Cardiac muscle cell (in vitro differentiated cells and primary cell): ENCODE measurements around the gene ZNF821. TPM values are rescaled to one million over a fixed set of nuclear protein-coding genes. Genes with fewer than 3 reads are reported as not detected.
A peak's percentile ranks its signal among the peaks of the same experiment; 100 is the strongest.

Experiments
- DNase-seq, 2 donors: peaks; one replicate each; pipeline versions ENCODE4 v3.0.0 to v3.0.0-alpha.2; 2010 to 2017; ENCODE audit warnings: low read depth in 1 of 2, low spot score in 1 of 2
- H3K27ac ChIP-seq: fragments of 200-600 bp; sonication (generic); 2 replicates; pipeline ENCODE4 v1.5.1; 2016
- H3K27me3 ChIP-seq: fragments of 200-600 bp; sonication (generic); 2 replicates; pipeline ENCODE4 v1.6.0; 2016; ENCODE audit warnings: control low read depth
- H3K36me3 ChIP-seq: fragments of 200-600 bp; sonication (generic); 2 replicates; pipeline ENCODE4 v1.5.1; 2016; ENCODE audit warnings: control low read depth
- H3K4me1 ChIP-seq: fragments of 200-600 bp; sonication (generic); 2 replicates; pipeline ENCODE4 v1.8.1; 2017; ENCODE audit warnings: low read depth, mild to moderate bottlenecking, mixed run types
- H3K4me3 ChIP-seq: fragments of 200-600 bp; sonication (generic); 2 replicates; pipeline ENCODE4 v1.5.1; 2016; ENCODE audit warnings: mild to moderate bottlenecking
- H3K9me3 ChIP-seq: fragments of 200-600 bp; sonication (generic); 2 replicates; pipeline ENCODE4 v1.5.1; 2017; ENCODE audit warnings: low read depth, mild to moderate bottlenecking, control low read depth
- CTCF ChIP-seq: IDR thresholded peaks from 2 replicates; pipeline ENCODE4 v1.5.1; 2012; ENCODE audit warnings: low read depth, mild to moderate bottlenecking, low read length
- polyA plus RNA-seq: library from polyadenylated mRNA; unstranded; fragments of >200 nt; fragmentation: Nextera tagmentation; extraction: Ambion mirVana; gene quantifications from 2 replicates; pipeline ENCODE4 v1.2.1, GENCODE V29; 2016
- total RNA-seq: library from RNA; depleted of rRNA; stranded (reverse); fragments of >200 nt; gene quantifications from 2 replicates; pipeline ENCODE4 v1.2.3, GENCODE V29; 2016

ZNF821 gene
- total and polyA plus RNA-seq, 2 experiments from 2014 or later, result 19.6 to 24.9 TPM

- H3K4me1 ChIP-seq, result no peaks in the 10 kb centered on the region
- H3K27me3 ChIP-seq, result no peaks in the 10 kb centered on the region
- no peak for DNase-seq
- H3K4me3 ChIP-seq, result no peak overlapping the region
- no peaks in the 10 kb centered on the region for H3K9me3 ChIP-seq
- no peak overlapping the region for H3K27ac ChIP-seq
- no peak for TF ChIP-seq CTCF
- H3K36me3 ChIP-seq, result peaks cover 87% of the 10 kb centered on the region
Observed at GRCh38 chr16:71920658-71921057, 36.7 kb upstream of the ZNF821 start.

- Histone ChIP-seq H3K4me3 (no peak overlapping the region), H3K27me3 (no peaks in the 10 kb centered on the region), H3K4me1 (no peaks in the 10 kb centered on the region), H3K9me3 (no peaks in the 10 kb centered on the region), H3K36me3 (peaks cover 79% of the 10 kb centered on the region), H3K27ac (no peak overlapping the region)
- DNase-seq, result no peak
- TF ChIP-seq CTCF, result no peak
Observed at GRCh38 chr16:71919035-71919434, 35.1 kb upstream of the ZNF821 start.

- TF ChIP-seq CTCF, result no peak
- Histone ChIP-seq H3K36me3 (peaks cover 67% of the 10 kb centered on the region), H3K27me3 (no peaks in the 10 kb centered on the region), H3K4me3 (no peak overlapping the region), H3K27ac (no peak overlapping the region), H3K4me1 (no peaks in the 10 kb centered on the region), H3K9me3 (no peaks in the 10 kb centered on the region)
- DNase-seq, result peak in 1 of 2 donors; percentile 74
Observed at GRCh38 chr16:71917900-71918299, 33.9 kb upstream of the ZNF821 start.

GRCh38 chr16:71916397-71916920 lies 32.5 kb upstream of the ZNF821 start:
- Histone ChIP-seq H3K4me1 (no peaks in the 10 kb centered on the region), H3K27me3 (no peaks in the 10 kb centered on the region), H3K9me3 (no peaks in the 10 kb centered on the region), H3K36me3 (peaks cover 54% of the 10 kb centered on the region), H3K4me3 (no peak overlapping the region), H3K27ac (peak overlapping the region; percentile 3)
- DNase-seq, result no peak
- TF ChIP-seq CTCF, result no peak

- peaks cover 43% of the 10 kb centered on the region for H3K36me3 ChIP-seq
Observed at GRCh38 chr16:71915350-71915749, 31.4 kb upstream of the ZNF821 start.

More at GRCh38 chr16:71915350-71915749, 31.4 kb upstream of the ZNF821 start:
- Histone ChIP-seq H3K27me3 (no peaks in the 10 kb centered on the region), H3K9me3 (no peaks in the 10 kb centered on the region), H3K27ac (peak overlapping the region; percentile 17), H3K4me1 (no peaks in the 10 kb centered on the region), H3K4me3 (no peak overlapping the region)
- DNase-seq, result no peak
- TF ChIP-seq CTCF, result no peak
